ENCODE measurements around the gene PVALB. TPM values are rescaled to one million over a fixed set of nuclear protein-coding genes. Genes with fewer than 3 reads are reported as not detected.

Gene PVALB, protein sequence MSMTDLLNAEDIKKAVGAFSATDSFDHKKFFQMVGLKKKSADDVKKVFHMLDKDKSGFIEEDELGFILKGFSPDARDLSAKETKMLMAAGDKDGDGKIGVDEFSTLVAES
- not detected in 3 replicates for total RNA-seq
- long read RNA-seq, partial matches to known transcripts = 0 of 1 reads
- long read RNA-seq, other reads (novel, unspliced or antisense) = 1 of 1 reads

DNA sequence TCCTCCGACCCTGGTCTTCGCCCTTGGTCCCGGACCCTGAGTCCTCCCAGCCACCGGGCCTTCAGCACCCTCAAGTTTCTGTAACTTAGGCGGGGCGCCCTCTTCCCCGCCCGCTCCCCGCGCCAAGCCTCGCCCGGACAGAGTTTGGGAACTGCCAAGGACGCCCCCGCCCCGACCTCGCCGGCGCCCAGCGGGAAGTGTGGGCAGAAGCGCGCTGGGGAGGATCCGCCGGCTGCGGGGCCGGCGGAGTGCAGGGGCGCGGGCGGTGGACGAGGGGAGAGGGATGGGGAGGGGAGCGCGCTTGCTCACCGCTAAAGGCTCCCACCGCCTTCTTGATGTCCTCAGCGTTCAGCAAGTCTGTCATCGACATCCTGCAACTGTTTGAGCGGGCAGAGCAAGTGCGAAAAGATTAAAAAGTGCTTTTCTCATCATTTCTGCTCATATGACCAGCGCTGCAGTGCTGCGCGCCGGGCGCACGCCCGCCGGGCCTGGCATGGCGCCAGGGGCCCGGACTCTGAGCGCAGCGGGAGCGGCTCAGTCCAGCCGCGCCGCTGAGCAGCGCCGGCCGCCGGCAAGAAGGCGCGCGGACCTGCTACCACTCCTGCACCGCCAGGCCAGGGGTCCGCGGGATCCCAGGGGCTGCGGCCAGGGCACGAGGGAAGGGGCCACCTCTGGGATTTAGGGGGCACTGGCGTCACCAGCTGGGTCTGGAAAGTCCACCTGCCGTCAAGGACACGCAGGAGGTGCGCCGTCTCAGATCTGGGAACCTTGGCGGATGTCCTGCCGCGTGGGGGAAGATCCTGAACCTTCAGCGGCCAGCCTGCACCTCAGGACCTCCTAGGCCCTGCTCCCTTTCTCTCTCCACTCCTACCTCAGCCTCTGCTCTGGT lies at the start of gene PVALB:
TSS of gene PVALB (minus strand) at position 400 of the 889 bp plus-strand sequence. CDS start at position 370, 30 bp downstream.
- Mint-ChIP-seq H3K36me3 (ENCODE audit: low read depth) (no peaks in the 10 kb centered on the region), H3K4me1 (ENCODE audit: low read depth) (peaks cover 6% of the 10 kb centered on the region), H3K27me3 (ENCODE audit: low read depth) (peaks cover 69% of the 10 kb centered on the region), H3K9me3 (ENCODE audit: low read depth) (no peaks in the 10 kb centered on the region), H3K4me3 (ENCODE audit: unreplicated experiment) (peak within 1 kb of the TSS; percentile 48), H3K27ac (ENCODE audit: unreplicated experiment) (no peak within 1 kb of the TSS)
- TF ChIP-seq, protein P1, sequence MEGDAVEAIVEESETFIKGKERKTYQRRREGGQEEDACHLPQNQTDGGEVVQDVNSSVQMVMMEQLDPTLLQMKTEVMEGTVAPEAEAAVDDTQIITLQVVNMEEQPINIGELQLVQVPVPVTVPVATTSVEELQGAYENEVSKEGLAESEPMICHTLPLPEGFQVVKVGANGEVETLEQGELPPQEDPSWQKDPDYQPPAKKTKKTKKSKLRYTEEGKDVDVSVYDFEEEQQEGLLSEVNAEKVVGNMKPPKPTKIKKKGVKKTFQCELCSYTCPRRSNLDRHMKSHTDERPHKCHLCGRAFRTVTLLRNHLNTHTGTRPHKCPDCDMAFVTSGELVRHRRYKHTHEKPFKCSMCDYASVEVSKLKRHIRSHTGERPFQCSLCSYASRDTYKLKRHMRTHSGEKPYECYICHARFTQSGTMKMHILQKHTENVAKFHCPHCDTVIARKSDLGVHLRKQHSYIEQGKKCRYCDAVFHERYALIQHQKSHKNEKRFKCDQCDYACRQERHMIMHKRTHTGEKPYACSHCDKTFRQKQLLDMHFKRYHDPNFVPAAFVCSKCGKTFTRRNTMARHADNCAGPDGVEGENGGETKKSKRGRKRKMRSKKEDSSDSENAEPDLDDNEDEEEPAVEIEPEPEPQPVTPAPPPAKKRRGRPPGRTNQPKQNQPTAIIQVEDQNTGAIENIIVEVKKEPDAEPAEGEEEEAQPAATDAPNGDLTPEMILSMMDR (IDR thresholded peaks at IDR 0.05) = no peak
- DNase-seq (ENCODE audit: low spot score) = no peak

DNA sequence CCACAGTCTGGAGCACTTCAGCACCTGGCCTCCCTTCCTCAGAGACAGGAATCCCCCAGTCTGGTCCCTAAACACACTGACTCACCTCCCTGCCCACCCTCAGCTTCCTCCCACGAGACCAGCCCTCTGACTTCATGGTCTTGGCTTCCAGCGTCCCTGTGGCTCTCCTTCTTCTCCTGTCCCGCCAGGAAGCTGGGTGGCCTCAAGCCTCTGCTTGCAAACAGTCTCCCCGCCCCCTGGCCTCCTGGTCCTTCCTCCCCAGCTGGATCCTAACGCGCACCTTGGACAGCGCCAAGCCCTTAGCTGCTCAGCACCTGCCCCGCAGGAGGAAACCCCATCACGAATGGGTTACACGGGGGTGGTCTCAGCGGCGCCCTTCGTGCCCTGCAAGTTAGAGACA lies 48.5 kb upstream of the PVALB start:
- TF ChIP-seq, protein P1 (IDR thresholded peaks at IDR 0.05) = no peak
- Mint-ChIP-seq H3K27ac (ENCODE audit: unreplicated experiment) (no peak overlapping the region), H3K4me1 (ENCODE audit: low read depth) (no peaks in the 10 kb centered on the region), H3K9me3 (ENCODE audit: low read depth) (no peaks in the 10 kb centered on the region), H3K4me3 (ENCODE audit: unreplicated experiment) (no peak overlapping the region), H3K27me3 (ENCODE audit: low read depth) (peaks cover 53% of the 10 kb centered on the region), H3K36me3 (ENCODE audit: low read depth) (no peaks in the 10 kb centered on the region)
- DNase-seq (ENCODE audit: low spot score) = no peak

DNA sequence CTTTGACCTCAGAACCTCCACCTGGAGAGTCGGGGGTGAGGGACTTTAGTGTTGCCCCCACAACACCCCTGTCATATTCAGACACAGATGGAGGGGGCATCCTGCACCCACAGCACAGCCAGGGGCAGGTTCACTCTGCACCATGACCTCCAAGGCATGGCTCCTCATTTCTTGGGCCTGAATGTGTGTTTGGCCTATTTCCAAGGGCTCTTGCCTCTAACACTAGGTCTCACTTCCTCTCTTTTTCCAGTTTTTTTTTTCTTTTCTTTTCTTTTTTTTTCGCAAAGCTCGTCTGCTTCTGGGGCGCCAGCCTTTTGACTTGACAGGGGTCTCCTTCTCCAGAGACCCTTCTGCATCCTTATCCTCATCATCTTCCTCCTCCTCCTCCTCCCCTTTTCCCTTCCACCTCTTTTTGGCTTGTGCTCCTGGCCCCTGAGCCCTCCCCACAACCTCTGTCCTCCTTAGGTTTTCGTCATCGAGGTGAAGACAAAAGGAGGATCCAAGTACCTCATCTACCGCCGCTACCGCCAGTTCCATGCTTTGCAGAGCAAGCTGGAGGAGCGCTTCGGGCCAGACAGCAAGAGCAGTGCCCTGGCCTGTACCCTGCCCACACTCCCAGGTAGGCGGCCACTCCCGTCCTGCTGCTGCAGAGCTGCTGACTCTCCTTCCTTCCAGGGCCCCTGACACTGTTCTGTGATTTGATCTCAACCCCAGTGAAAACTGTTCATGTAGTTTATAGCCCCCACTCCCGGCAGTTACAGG lies 47.8 kb upstream of the PVALB start:
- Mint-ChIP-seq H3K9me3 (ENCODE audit: low read depth) (no peaks in the 10 kb centered on the region), H3K4me1 (ENCODE audit: low read depth) (no peaks in the 10 kb centered on the region), H3K36me3 (ENCODE audit: low read depth) (no peaks in the 10 kb centered on the region), H3K27ac (ENCODE audit: unreplicated experiment) (no peak overlapping the region), H3K4me3 (ENCODE audit: unreplicated experiment) (no peak overlapping the region), H3K27me3 (ENCODE audit: low read depth) (peaks cover 47% of the 10 kb centered on the region)
- TF ChIP-seq, protein P1 (IDR thresholded peaks at IDR 0.05) = no peak
- no peak for DNase-seq (ENCODE audit: low spot score)

DNA sequence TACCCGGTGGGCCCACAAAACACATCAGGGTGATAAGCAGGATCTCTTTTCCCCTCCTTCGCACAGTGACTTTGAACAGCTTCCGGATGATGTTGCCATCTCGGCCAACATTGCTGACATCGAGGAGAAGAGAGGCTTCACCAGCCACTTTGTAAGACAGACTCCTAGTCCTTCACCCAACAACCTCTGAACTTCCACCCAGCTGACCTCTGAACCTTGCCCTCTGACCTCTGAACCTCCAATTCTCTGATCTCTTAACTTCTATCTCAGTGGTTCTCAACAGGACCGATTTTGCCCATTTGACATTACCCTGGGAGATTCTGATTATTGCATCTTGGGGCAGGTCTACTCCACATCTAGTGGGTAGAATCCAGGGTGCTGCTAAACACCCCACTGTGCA lies 47.1 kb upstream of the PVALB start:
- TF ChIP-seq, protein P1 (IDR thresholded peaks at IDR 0.05) = no peak
- H3K27me3 Mint-ChIP-seq (ENCODE audit: low read depth) = peaks cover 41% of the 10 kb centered on the region
- H3K4me3 Mint-ChIP-seq (ENCODE audit: unreplicated experiment) = no peak overlapping the region
- no peaks in the 10 kb centered on the region for H3K36me3 Mint-ChIP-seq (ENCODE audit: low read depth)
- no peak overlapping the region for H3K27ac Mint-ChIP-seq (ENCODE audit: unreplicated experiment)
- H3K9me3 Mint-ChIP-seq (ENCODE audit: low read depth) = no peaks in the 10 kb centered on the region
- no peaks in the 10 kb centered on the region for H3K4me1 Mint-ChIP-seq (ENCODE audit: low read depth)
- no peak for DNase-seq (ENCODE audit: low spot score)

DNA sequence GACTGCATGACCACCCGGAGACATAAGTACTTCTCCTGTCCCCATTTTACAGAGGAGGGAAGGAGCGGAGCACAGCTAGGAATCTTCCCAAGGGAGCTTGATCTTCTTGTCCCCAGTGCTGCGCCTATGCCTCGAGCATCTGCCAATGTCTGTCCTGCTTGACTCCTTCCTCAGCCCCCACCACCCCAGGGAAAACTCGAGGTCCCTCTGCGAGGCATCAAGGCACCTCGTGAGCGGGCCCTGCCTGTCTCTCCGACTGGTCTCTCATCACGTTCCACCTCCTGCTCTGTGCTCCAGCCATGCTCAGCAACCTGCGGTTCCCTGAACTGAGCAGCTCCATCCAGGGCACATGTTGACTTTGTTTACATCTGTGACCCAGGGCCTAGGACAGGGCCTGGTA lies 46.4 kb upstream of the PVALB start:
- H3K9me3 Mint-ChIP-seq (ENCODE audit: low read depth) = no peaks in the 10 kb centered on the region
- no peak for DNase-seq (ENCODE audit: low spot score)
- TF ChIP-seq, protein P1 (IDR thresholded peaks at IDR 0.05) = no peak
- no peak overlapping the region for H3K4me3 Mint-ChIP-seq (ENCODE audit: unreplicated experiment)
- H3K27ac Mint-ChIP-seq (ENCODE audit: unreplicated experiment) = no peak overlapping the region
- peaks cover 40% of the 10 kb centered on the region for H3K27me3 Mint-ChIP-seq (ENCODE audit: low read depth)
- no peaks in the 10 kb centered on the region for H3K36me3 Mint-ChIP-seq (ENCODE audit: low read depth)
- H3K4me1 Mint-ChIP-seq (ENCODE audit: low read depth) = no peaks in the 10 kb centered on the region

Data from chondrocyte (in vitro differentiated cells).